Measurements from ENCODE around the gene MARK2. TPM values are rescaled to one million over a fixed set of nuclear protein-coding genes. Genes with fewer than 3 reads are reported as not detected.

The MARK2 gene
- total and polyA plus RNA-seq, 7 donors, result 14.3 to 49.3 (median 24.6) TPM

DNA sequence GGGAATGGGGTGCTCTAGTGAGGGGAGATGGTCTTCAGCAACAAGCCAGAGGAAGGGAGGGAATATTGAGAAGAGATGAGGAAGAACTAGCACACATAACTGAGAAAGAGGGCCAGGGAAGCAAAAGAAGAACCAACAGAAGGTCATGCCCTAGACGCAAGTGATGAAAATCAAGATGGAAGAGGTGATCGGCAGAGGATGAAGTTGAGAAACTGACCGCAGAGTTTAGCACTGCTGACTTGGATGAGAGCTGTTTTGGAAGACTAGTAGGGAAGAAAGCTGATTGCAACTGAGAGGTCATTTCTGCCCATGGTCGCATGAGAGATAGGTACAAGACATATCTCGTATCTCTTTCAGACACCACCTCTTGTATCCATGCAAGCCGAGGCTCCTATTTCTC is 22.7 kb upstream of the MARK2 start:
- 94% methylated on average over 6 of the region's 6 CpGs for WGBS, 2 donors
- no peak overlapping the region for H3K4me3 ChIP-seq
- no peak for TF ChIP-seq EP300 (IDR thresholded peaks at IDR 0.05)
- no peak for TF ChIP-seq POLR2A (IDR thresholded peaks at IDR 0.05)
- TF ChIP-seq, protein P1, sequence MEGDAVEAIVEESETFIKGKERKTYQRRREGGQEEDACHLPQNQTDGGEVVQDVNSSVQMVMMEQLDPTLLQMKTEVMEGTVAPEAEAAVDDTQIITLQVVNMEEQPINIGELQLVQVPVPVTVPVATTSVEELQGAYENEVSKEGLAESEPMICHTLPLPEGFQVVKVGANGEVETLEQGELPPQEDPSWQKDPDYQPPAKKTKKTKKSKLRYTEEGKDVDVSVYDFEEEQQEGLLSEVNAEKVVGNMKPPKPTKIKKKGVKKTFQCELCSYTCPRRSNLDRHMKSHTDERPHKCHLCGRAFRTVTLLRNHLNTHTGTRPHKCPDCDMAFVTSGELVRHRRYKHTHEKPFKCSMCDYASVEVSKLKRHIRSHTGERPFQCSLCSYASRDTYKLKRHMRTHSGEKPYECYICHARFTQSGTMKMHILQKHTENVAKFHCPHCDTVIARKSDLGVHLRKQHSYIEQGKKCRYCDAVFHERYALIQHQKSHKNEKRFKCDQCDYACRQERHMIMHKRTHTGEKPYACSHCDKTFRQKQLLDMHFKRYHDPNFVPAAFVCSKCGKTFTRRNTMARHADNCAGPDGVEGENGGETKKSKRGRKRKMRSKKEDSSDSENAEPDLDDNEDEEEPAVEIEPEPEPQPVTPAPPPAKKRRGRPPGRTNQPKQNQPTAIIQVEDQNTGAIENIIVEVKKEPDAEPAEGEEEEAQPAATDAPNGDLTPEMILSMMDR (IDR thresholded peaks at IDR 0.05), result no peak
- TF ChIP-seq POLR2AphosphoS5 (IDR thresholded peaks at IDR 0.05), result no peak

DNA sequence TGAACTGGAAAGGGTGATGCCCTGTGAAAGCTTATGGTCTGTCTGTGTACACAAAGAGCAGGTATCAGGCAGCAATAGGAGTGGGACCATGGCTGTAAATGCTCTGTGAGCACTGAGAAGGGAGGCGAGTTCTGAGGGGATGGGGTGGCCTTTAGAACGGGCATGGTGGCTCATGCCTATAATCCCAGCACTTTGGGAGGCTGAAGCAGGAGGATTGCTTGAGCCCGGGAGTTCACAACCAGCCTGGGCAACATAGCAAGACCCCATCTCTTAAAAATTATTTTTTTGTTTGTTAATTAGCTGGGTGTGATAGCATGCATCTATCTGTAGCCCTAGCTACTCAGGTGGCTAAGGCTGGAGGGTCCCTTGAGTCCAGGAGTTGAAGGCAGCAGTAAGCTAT is 22.2 kb upstream of the MARK2 start:
- WGBS, 2 donors, result 97% methylated on average over 3 of the region's 3 CpGs
- no peak overlapping the region for H3K4me3 ChIP-seq
- intact Hi-C loops (cut with DNase I), result no loop called here
- DNase-seq, result no peak
- H3K27ac ChIP-seq, result no peak overlapping the region
- no peak for TF ChIP-seq POLR2AphosphoS5 (IDR thresholded peaks at IDR 0.05)
- no peak for TF ChIP-seq EP300 (IDR thresholded peaks at IDR 0.05)
- TF ChIP-seq, protein P1 (IDR thresholded peaks at IDR 0.05), result no peak
- no peak for TF ChIP-seq POLR2A (IDR thresholded peaks at IDR 0.05)
- peaks cover 0 to 32% (median 27%) of the 10 kb centered on the region in 4 donors for H3K4me1 ChIP-seq
- peaks cover 26 to 48% (median 37%) of the 10 kb centered on the region in 4 donors for H3K36me3 ChIP-seq
- H3K27me3 ChIP-seq, result no peaks in the 10 kb centered on the region
- H3K9me3 ChIP-seq, result no peaks in the 10 kb centered on the region

More for the DNA sequence above, 22.7 kb upstream of the MARK2 start:
- intact Hi-C loops (cut with DNase I), result no loop called here
- Histone ChIP-seq H3K27me3 (no peaks in the 10 kb centered on the region), H3K36me3 (peaks cover 26 to 43% (median 33%) of the 10 kb centered on the region in 4 donors), H3K27ac (no peak overlapping the region), H3K4me1 (peaks cover 0 to 32% (median 27%) of the 10 kb centered on the region in 4 donors), H3K9me3 (no peaks in the 10 kb centered on the region)
- DNase-seq, result no peak

DNA sequence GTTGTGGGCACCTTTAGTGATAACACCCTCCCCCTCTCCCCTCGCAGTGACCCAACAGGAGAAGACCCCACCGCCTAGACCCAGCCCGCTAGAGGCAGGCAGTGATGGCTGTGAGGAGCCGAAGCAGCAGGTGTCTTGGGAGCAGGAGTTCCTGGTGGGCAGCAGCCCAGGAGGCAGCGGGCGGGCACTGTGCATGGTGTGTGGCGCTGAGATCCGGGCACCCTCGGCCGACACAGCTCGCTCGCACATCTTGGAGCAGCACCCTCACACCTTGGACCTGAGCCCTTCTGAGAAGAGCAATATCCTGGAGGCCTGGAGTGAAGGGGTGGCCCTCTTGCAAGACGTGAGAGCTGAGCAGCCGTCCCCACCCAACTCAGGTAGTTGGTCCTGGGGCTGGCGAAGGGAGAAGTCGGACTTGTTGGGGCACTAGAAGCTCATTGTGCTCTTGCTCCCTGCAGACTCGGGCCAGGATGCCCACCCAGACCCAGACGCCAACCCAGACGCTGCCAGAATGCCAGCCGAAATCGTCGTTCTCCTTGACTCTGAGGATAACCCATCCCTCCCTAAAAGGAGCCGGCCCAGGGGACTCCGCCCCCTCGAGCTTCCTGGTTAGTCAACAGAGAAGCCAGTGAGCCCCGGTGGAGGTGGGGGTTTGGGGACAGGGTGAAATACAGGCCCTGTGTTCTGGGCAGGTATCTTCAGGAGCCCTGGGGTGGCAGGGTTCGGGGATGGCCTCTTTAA is 21.0 kb upstream of the MARK2 start:
- no peak overlapping the region for H3K4me3 ChIP-seq
- no peaks in the 10 kb centered on the region for H3K9me3 ChIP-seq
- no peaks in the 10 kb centered on the region for H3K27me3 ChIP-seq
- no peak overlapping the region for H3K27ac ChIP-seq
- TF ChIP-seq EP300 (IDR thresholded peaks at IDR 0.05) (no peak), POLR2A (IDR thresholded peaks at IDR 0.05) (no peak), POLR2AphosphoS5 (IDR thresholded peaks at IDR 0.05) (no peak)
- TF ChIP-seq, protein P1 (IDR thresholded peaks at IDR 0.05), result no peak
- peaks cover 26 to 60% (median 47%) of the 10 kb centered on the region in 4 donors for H3K36me3 ChIP-seq
- DNase-seq, result no peak
- H3K4me1 ChIP-seq, result peaks cover 0 to 26% (median 20%) of the 10 kb centered on the region in 4 donors
- intact Hi-C loops (cut with DNase I), result no loop called here
- 90 to 92% methylated on average over 27 of the region's 27 CpGs for WGBS, 2 donors

DNA sequence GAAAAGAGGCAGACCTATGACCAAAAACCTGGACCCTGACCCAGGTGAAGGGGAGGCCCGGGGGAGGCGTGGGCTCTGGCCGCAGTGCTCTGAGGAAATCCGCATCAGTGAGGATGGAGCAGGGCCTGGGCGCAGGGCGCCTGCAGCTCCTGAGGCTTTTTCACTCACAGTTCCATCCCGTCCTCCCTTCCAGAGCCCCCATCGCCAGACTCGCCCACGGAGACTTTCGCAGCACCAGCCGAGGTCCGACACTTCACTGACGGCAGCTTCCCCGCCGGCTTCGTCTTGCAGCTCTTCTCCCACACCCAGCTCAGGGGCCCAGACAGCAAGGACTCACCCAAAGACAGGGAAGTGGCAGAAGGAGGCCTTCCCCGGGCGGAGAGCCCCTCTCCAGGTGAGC is 20.3 kb upstream of the MARK2 start:
- H3K36me3 ChIP-seq, result peaks cover 26 to 67% (median 51%) of the 10 kb centered on the region in 4 donors
- H3K27ac ChIP-seq, result no peak overlapping the region
- no peaks in the 10 kb centered on the region for H3K9me3 ChIP-seq
- intact Hi-C loops (cut with DNase I), result no loop called here
- TF ChIP-seq POLR2A (IDR thresholded peaks at IDR 0.05) (no peak), EP300 (IDR thresholded peaks at IDR 0.05) (no peak), POLR2AphosphoS5 (IDR thresholded peaks at IDR 0.05) (no peak)
- TF ChIP-seq, protein P1 (IDR thresholded peaks at IDR 0.05), result no peak
- DNase-seq, result no peak
- peaks cover 0 to 26% (median 20%) of the 10 kb centered on the region in 4 donors for H3K4me1 ChIP-seq
- H3K27me3 ChIP-seq, result no peaks in the 10 kb centered on the region
- 97% methylated on average over 19 of the region's 19 CpGs for WGBS, 2 donors
- H3K4me3 ChIP-seq, result no peak overlapping the region

Data from sigmoid colon (tissue), 7 donors.